H1 (cell line): Measurements from ENCODE around the gene CDK5RAP3. TPM values are rescaled to one million over a fixed set of nuclear protein-coding genes. Genes with fewer than 3 reads are reported as not detected.
A peak's percentile ranks its signal among the peaks of the same experiment; 100 is the strongest.

ENCODE experiments used
- CEBPB ChIP-seq: IDR thresholded peaks from 2 replicates; pipeline ENCODE4 v1.6.1; 2012; ENCODE audit warnings: low read depth, low read length
- CHD1 ChIP-seq: IDR thresholded peaks from 2 replicates; pipeline ENCODE4 v1.6.1; 2012; ENCODE audit warnings: low read depth, low read length, improper control_type of control experiment
- CHD2 ChIP-seq: IDR thresholded peaks from 2 replicates; pipeline ENCODE4 v1.6.1; 2012; ENCODE audit warnings: low read length, improper control_type of control experiment
- CTBP2 ChIP-seq: IDR thresholded peaks from 2 replicates; pipeline ENCODE4 v1.7.0; 2011; ENCODE audit warnings: borderline replicate concordance, mild to moderate bottlenecking, moderate library complexity, mixed read lengths, low read length; ENCODE audit not compliant: insufficient read depth, insufficient read length
- EGR1 ChIP-seq: IDR thresholded peaks from 2 replicates; pipeline ENCODE4 v1.6.1; 2011; ENCODE audit warnings: low read depth, low read length, borderline replicate concordance
- EP300 ChIP-seq, 2 experiments: IDR thresholded peaks; 1 replicate in 1 of 2; 2 replicates in 1 of 2; pipeline ENCODE4 v1.6.1; 2011 to 2012; ENCODE audit warnings: low read depth in 2 of 2, low read length in 2 of 2, mild to moderate bottlenecking in 2 of 2, borderline replicate concordance in 1 of 2, inconsistent platforms in 1 of 2, moderate library complexity in 1 of 2
- EZH2 ChIP-seq: fragments of 200-600 bp; sonication (generic); IDR thresholded peaks from 2 replicates; pipeline ENCODE4 v1.7.1; 2012; ENCODE audit warnings: low read depth, mild to moderate bottlenecking, moderate library complexity, low read length, inconsistent platforms; ENCODE audit not compliant: severe bottlenecking
- GABPA ChIP-seq: IDR thresholded peaks from 2 replicates; pipeline ENCODE4 v1.6.1; 2011; ENCODE audit warnings: mild to moderate bottlenecking, low read length, moderate library complexity, borderline replicate concordance; ENCODE audit not compliant: insufficient read depth
- GTF2F1 ChIP-seq: IDR thresholded peaks from 2 replicates; pipeline ENCODE4 v1.6.1; 2012; ENCODE audit warnings: low read depth, low read length, improper control_type of control experiment, borderline replicate concordance
- HDAC2 ChIP-seq, 2 experiments: fragments of 300-600 bp in 1 of 2; sonication (generic) in 1 of 2; IDR thresholded peaks; 2 replicates each; pipeline ENCODE4 v1.6.1; 2011 to 2012; ENCODE audit warnings: low read depth in 2 of 2, low read length in 2 of 2, mild to moderate bottlenecking in 2 of 2, moderate library complexity in 2 of 2, borderline replicate concordance in 1 of 2, inconsistent platforms in 1 of 2
- HDAC6 ChIP-seq: IDR thresholded peaks from one replicate; pipeline ENCODE4 v1.7.1; 2012; ENCODE audit warnings: low read depth, mild to moderate bottlenecking, inconsistent platforms, low read length, moderate library complexity
- KDM4A ChIP-seq: IDR thresholded peaks from one replicate; pipeline ENCODE4 v1.7.1; 2012; ENCODE audit warnings: low read depth, mild to moderate bottlenecking, moderate library complexity, low read length, inconsistent platforms; ENCODE audit not compliant: severe bottlenecking
- NANOG ChIP-seq: IDR thresholded peaks from 2 replicates; pipeline ENCODE4 v1.6.1; 2011; ENCODE audit warnings: low read length, low read depth, mild to moderate bottlenecking, inconsistent platforms; ENCODE audit not compliant: insufficient read depth, poor library complexity, severe bottlenecking
- POLR2AphosphoS5 ChIP-seq: IDR thresholded peaks from 2 replicates; pipeline ENCODE4 v1.6.1; 2011; ENCODE audit warnings: low read depth, low read length
- POU5F1 ChIP-seq: IDR thresholded peaks from 2 replicates; pipeline ENCODE4 v1.6.1; 2011; ENCODE audit warnings: low read depth, mild to moderate bottlenecking, low read length, moderate library complexity
- RFX5 ChIP-seq: IDR thresholded peaks from 2 replicates; pipeline ENCODE4 v1.6.1; 2011; ENCODE audit warnings: low read depth, low read length, improper control_type of control experiment, borderline replicate concordance
- RXRA ChIP-seq: IDR thresholded peaks from 2 replicates; pipeline ENCODE4 v1.6.1; 2011; ENCODE audit warnings: low read depth, mild to moderate bottlenecking, low read length, moderate library complexity; ENCODE audit not compliant: insufficient read depth
- SIN3A ChIP-seq, 2 experiments: IDR thresholded peaks in 1 of 2; conservative IDR thresholded peaks in 1 of 2; 2 replicates each; pipeline ENCODE4 v1.6.1; 2011 to 2012; ENCODE audit warnings: low read length in 2 of 2, improper control_type of control experiment in 1 of 2, low read depth in 1 of 2, mild to moderate bottlenecking in 1 of 2
- SIX5 ChIP-seq: IDR thresholded peaks from 2 replicates; pipeline ENCODE4 v1.6.1; 2011; ENCODE audit warnings: mild to moderate bottlenecking, low read depth, low read length
- SUZ12 ChIP-seq: fragments of 200-600 bp; sonication (generic); IDR thresholded peaks from 2 replicates; pipeline ENCODE4 v1.6.1; 2012; ENCODE audit warnings: mild to moderate bottlenecking, inconsistent platforms, low read length, moderate library complexity, mixed read lengths
- ZNF274 ChIP-seq: IDR thresholded peaks from 2 replicates; pipeline ENCODE4 v1.7.0; 2012; ENCODE audit warnings: low read length, borderline replicate concordance; ENCODE audit errors: extremely low read depth
- polyA plus RNA-seq, 7 experiments: library from polyadenylated mRNA; depleted of rRNA in 3 of 7; stranded (reverse) in 5 of 7; unstranded in 2 of 7; fragments of >200 nt in 5 of 7; fragments of 200-250 nt in 2 of 7; gene quantifications; 1 replicate in 5 of 7; 2 replicates in 1 of 7; 4 replicates in 1 of 7; pipeline versions ENCODE4 v1.2.1 to v1.2.3, GENCODE V29; 2011 to 2013; ENCODE audit warnings: missing spikeins in 2 of 7, mixed read lengths in 2 of 7
- total RNA-seq: library from RNA; stranded (reverse); fragmentation: NEBNext Ultra II Directional; extraction: Animal tissue kit (Norgen Biotek cat#: 25700); gene quantifications from 2 replicates; pipeline ENCODE4 v1.2.1, GENCODE V29; 2021
- TF ChIP-seq, protein P1 (sequence below): IDR thresholded peaks from 2 replicates; pipeline ENCODE4 v1.6.1; 2011; ENCODE audit warnings: low read length, improper control_type of control experiment

The CDK5RAP3 gene
- total and polyA plus RNA-seq, 2 of the 8 experiments (the other 6 are each of a cell fraction or from before 2014, with no cell fraction given), result 88.2 to 93.2 TPM

DNA sequence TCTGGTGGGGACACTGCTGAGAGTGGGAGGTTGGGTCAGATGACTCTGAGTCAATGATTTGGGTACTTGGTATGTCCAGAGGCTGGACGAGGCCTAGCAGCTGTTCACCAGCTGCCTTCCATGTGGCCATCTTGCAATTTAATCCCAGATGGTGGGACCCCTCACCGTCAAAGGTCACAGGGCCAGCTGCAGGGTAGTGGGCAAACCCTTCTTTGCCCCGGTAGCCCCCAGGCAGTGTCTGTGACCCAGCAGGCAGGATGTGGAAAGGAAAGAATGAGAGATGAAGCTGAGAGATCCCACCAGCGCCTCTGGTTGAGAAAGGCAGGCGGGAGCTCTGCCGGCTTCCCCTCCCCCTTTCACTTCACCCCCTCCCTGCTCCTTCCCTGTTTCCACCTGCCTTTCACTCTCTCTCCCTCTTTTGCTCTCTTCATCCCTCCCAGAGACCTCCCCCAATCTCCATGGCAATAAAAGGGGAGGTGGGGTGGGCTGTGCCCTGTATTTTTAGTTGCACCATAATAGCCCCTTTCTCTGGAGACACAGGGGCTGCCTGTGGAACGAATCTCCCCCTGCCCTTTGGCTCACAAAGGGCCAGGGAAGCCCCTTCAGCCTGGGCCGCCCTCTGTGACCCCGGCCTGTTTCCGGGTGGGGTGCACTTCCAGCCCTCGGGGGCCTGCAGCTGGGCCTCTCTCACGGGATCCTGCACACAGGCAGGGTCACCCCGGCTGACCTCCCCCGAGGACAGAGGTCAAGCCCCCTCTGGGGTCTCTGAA is 20.2 kb downstream of the CDK5RAP3 start (continued):
- TF ChIP-seq, protein P1, sequence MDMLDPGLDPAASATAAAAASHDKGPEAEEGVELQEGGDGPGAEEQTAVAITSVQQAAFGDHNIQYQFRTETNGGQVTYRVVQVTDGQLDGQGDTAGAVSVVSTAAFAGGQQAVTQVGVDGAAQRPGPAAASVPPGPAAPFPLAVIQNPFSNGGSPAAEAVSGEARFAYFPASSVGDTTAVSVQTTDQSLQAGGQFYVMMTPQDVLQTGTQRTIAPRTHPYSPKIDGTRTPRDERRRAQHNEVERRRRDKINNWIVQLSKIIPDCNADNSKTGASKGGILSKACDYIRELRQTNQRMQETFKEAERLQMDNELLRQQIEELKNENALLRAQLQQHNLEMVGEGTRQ, result no peak
- TF ChIP-seq ZNF274, result no peak
- no peak for TF ChIP-seq GTF2F1
- TF ChIP-seq SIN3A (conservative IDR thresholded peaks at IDR 0.05 in 1 of 2, IDR thresholded peaks at IDR 0.05 in 1 of 2; ENCODE audit: low read depth in 1 of 2, low read length in 2 of 2), result 0 out of 4 replicates have a peak, but pooled peaks of 1 of the 2 experiments have one; percentile 53
- peak; percentile 55; the same call in 1 of the 2 replicates for TF ChIP-seq SUZ12
- TF ChIP-seq NANOG, result no peak
- TF ChIP-seq EZH2, result no peak
- TF ChIP-seq CEBPB, result no peak
- no peak for TF ChIP-seq HDAC6
- TF ChIP-seq RXRA, result no peak
- no peak for TF ChIP-seq RFX5
- TF ChIP-seq CHD1, result no peak
- TF ChIP-seq EGR1, result peak; percentile 85
- peak; percentile 23 for TF ChIP-seq KDM4A
- no peak for TF ChIP-seq GABPA
- no peak for TF ChIP-seq SIX5
- 0 out of 3 replicates have a peak, but pooled peaks of 1 of the 2 experiments have one; percentile 31 for TF ChIP-seq EP300 (IDR thresholded peaks at IDR 0.05; ENCODE audit: borderline replicate concordance in 1 of 2, low read depth in 2 of 2, low read length in 2 of 2)
- no peak for TF ChIP-seq POU5F1
- no peak for TF ChIP-seq POLR2AphosphoS5
- 0 out of 4 replicates have a peak, but pooled peaks of 1 of the 2 experiments have one; percentile 32 for TF ChIP-seq HDAC2 (IDR thresholded peaks at IDR 0.05; ENCODE audit: borderline replicate concordance in 1 of 2, low read depth in 2 of 2, low read length in 2 of 2)
- TF ChIP-seq CHD2, result no peak
- TF ChIP-seq CTBP2, result peak; percentile 81
